ENCODE measurements around the gene OBSL1.

The OBSL1 gene

GRCh38 chr2:219515874-219516629 lies 55.3 kb downstream of the OBSL1 start:
- H4K20me1 ChIP-seq: peaks cover 0 to 66% (median 19%) of the 10 kb centered on the region in 11 experiments; a peak in 13 of 22 replicates
- H3K36me3 ChIP-seq: no peaks in the 10 kb centered on the region
- H3K4me1 ChIP-seq: peaks cover 34 to 83% (median 72%) of the 10 kb centered on the region in 10 experiments
- peaks cover under 1 to 55% (median 23%) of the 10 kb centered on the region in 11 experiments; a peak in 19 of 22 replicates for H3K27me3 ChIP-seq
- TF ChIP-seq Cebpa-rat (IDR thresholded peaks at IDR 0.05): no peak
- peak overlapping the region in 9 of 11 experiments; percentile 52 to 96 (median 92); a peak in 18 of 22 replicates for H3K4me2 ChIP-seq
- H3K9me3 ChIP-seq (replicated peaks in 1 of 11): no peaks in the 10 kb centered on the region
- no peak overlapping the region for H3K4me3 ChIP-seq
- no peak overlapping the region for H3K9ac ChIP-seq
- no peak overlapping the region for H3K27ac ChIP-seq

DNA sequence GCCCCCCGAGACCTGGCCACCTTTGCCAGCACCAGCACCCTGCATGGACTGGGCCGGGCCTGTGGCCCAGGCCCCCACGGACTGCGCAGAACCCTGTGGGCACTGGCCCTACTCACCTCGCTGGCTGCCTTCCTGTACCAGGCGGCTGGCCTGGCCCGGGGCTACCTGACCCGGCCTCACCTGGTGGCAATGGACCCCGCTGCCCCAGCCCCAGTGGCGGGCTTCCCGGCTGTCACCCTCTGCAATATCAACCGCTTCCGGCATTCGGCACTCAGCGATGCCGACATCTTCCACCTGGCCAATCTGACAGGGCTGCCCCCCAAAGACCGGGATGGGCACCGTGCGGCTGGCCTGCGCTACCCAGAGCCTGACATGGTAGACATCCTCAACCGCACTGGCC lies 56.5 kb downstream of the OBSL1 start:
- peak overlapping the region in 1 of 11 experiments; percentile 19; a peak in 2 of 22 replicates for H3K9ac ChIP-seq
- H3K36me3 ChIP-seq: no peaks in the 10 kb centered on the region
- no peaks in the 10 kb centered on the region for H3K9me3 ChIP-seq (replicated peaks in 1 of 11)
- no peak overlapping the region for H3K4me3 ChIP-seq
- peaks cover 44 to 88% (median 81%) of the 10 kb centered on the region in 10 experiments for H3K4me1 ChIP-seq
- TF ChIP-seq Cebpa-rat (IDR thresholded peaks at IDR 0.05): no peak
- peaks cover 0 to 59% (median 20%) of the 10 kb centered on the region in 11 experiments; a peak in 13 of 22 replicates for H3K27me3 ChIP-seq
- peak overlapping the region in 10 of 11 experiments; percentile 75 to 96 (median 88); a peak in 18 of 22 replicates for H3K4me2 ChIP-seq
- H4K20me1 ChIP-seq: peaks cover 0 to 66% (median 19%) of the 10 kb centered on the region in 11 experiments; a peak in 14 of 22 replicates
- H3K27ac ChIP-seq: no peak overlapping the region

DNA sequence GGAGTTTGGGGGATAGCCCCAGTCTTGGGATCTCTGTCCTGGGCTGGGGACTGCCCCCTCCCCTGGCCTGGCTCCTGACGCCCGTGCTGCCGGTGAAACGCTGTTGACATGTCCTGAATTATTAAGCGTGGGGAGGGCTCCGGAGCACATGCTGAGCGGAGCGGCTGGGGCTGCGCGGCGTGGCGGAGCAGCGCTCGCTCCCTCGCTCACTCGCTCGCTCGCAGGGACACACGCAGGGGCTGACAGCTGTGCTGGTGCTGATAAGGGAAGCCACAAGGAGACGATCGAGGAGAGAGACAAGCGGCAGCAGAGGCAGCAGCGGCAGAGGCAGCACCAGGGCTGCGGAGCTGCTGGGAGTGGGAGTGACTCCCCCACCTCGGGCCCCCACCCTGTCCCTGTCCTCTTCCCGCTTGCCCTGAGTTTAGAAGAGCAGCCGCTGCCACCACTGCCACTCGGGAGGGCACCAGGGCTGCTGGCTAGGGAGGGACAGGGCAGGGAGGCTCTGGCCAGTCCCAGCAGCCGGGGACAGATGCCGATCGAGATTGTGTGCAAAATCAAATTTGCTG lies 57.1 kb downstream of the OBSL1 start, which contains the start of gene ASIC4:
Gene ASIC4 (plus strand): TSS at position 287 of the 566 bp plus-strand sequence. CDS start 243 bp downstream, at position 530.
- Histone ChIP-seq H3K4me1 (peaks cover 48 to 93% (median 87%) of the 10 kb centered on the region in 10 experiments), H3K4me2 (peak within 1 kb of the TSS; percentile 75 to 96 (median 87)), H3K27me3 (peaks cover 0 to 63% (median 20%) of the 10 kb centered on the region in 11 experiments; a peak in 13 of 22 replicates), H4K20me1 (peaks cover 0 to 70% (median 19%) of the 10 kb centered on the region in 11 experiments; a peak in 14 of 22 replicates), H3K9ac (peak within 1 kb of the TSS in 4 of 11 experiments; percentile 15 to 59 (median 37); a peak in 7 of 22 replicates), H3K36me3 (no peaks in the 10 kb centered on the region), H3K4me3 (0 out of 20 replicates have a peak within 1 kb of the TSS, but pooled peaks of 4 of the 10 experiments have one; percentile 6 to 29 (median 20)), H3K27ac (no peak within 1 kb of the TSS), H3K9me3 (replicated peaks in 1 of 11) (no peaks in the 10 kb centered on the region)
- TF ChIP-seq Cebpa-rat (IDR thresholded peaks at IDR 0.05): no peak

- Histone ChIP-seq H4K20me1 (peaks cover 0 to 70% (median 19%) of the 10 kb centered on the region in 11 experiments; a peak in 14 of 22 replicates), H3K27me3 (peaks cover 0 to 63% (median 20%) of the 10 kb centered on the region in 11 experiments; a peak in 13 of 22 replicates), H3K36me3 (no peaks in the 10 kb centered on the region), H3K4me2 (peak overlapping the region; percentile 75 to 96 (median 87)), H3K4me3 (0 out of 20 replicates have a peak overlapping the region, but pooled peaks of 4 of the 10 experiments have one; percentile 6 to 29 (median 20)), H3K9me3 (replicated peaks in 1 of 11) (no peaks in the 10 kb centered on the region), H3K27ac (no peak overlapping the region), H3K4me1 (peaks cover 48 to 98% (median 92%) of the 10 kb centered on the region in 10 experiments), H3K9ac (peak overlapping the region in 4 of 11 experiments; percentile 15 to 59 (median 37); a peak in 7 of 22 replicates)
- no peak for TF ChIP-seq Cebpa-rat (IDR thresholded peaks at IDR 0.05)
Measured at GRCh38 chr2:219513787-219514186, 57.6 kb downstream of the OBSL1 start.

GRCh38 chr2:219512524-219513216 lies 58.7 kb downstream of the OBSL1 start:
- Histone ChIP-seq H3K27me3 (peaks cover 0 to 63% (median 20%) of the 10 kb centered on the region in 11 experiments; a peak in 13 of 22 replicates), H3K4me1 (peaks cover 48 to 99% (median 92%) of the 10 kb centered on the region in 10 experiments), H3K36me3 (no peaks in the 10 kb centered on the region), H3K27ac (peak overlapping the region in 2 of 11 experiments; percentile 3 to 7; a peak in 1 of 22 replicates), H3K9ac (peak overlapping the region in 4 of 11 experiments; percentile 9 to 43 (median 37); a peak in 4 of 22 replicates), H4K20me1 (peaks cover 0 to 79% (median 19%) of the 10 kb centered on the region in 11 experiments; a peak in 16 of 22 replicates), H3K9me3 (replicated peaks in 1 of 11) (no peaks in the 10 kb centered on the region), H3K4me3 (peak overlapping the region in 2 of 10 experiments; percentile 22 to 38; a peak in 4 of 20 replicates), H3K4me2 (peak overlapping the region; percentile 54 to 96 (median 85); a peak in 21 of 22 replicates)
- no peak for TF ChIP-seq Cebpa-rat (IDR thresholded peaks at IDR 0.05)

DNA sequence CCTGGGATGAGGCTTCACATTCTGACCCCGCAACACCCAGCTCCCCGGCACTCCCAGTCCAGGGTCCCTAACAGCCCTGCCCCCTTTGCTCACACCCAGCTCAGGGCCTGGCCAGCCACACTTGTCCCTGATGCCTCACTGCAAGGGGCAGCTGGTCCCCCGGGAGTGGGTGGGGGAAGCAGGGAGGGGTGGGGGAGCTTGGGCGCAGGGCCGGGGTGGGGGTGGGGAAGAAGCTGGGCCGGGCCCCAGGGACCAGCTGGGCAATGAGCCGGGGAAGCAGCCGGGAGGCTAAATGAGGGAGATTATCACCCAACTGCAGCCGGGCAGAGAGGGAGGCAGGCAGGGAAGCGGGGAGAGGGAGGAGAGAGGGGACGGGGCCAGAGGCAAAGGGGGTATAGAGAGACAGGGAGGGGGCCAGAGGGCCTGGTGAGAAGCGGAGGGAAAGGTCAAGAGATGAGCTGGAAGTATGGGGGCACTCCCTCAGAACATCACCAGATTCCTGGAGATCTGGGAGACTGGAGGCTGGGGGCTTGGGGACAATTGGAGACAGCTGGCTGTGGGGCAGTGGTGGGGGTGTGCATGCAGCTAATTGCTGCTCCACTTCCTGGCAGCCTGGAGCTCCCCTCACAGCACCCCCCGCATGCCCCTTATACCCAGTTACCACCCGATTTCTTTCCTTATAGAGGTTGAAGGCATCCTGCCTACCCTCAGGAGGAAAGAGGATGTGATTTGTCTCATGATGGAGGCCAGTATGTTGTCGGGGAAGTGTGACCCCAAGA lies 59.6 kb downstream of the OBSL1 start:
- Histone ChIP-seq H3K4me3 (peak overlapping the region in 2 of 10 experiments; percentile 35 to 38; a peak in 2 of 20 replicates), H3K9ac (peak overlapping the region in 3 of 11 experiments; percentile 40 to 50 (median 43); a peak in 2 of 22 replicates), H3K4me2 (peak overlapping the region in 9 of 11 experiments; percentile 75 to 96 (median 92); a peak in 18 of 22 replicates), H3K27me3 (peaks cover 0 to 63% (median 20%) of the 10 kb centered on the region in 11 experiments; a peak in 13 of 22 replicates), H3K4me1 (peaks cover 39 to 91% (median 82%) of the 10 kb centered on the region in 10 experiments), H3K27ac (peak overlapping the region in 2 of 11 experiments; percentile 3 to 7; a peak in 4 of 22 replicates), H3K36me3 (peaks cover 0 to 7% (median 2%) of the 10 kb centered on the region in 11 experiments; a peak in 7 of 22 replicates), H4K20me1 (peaks cover 0 to 82% (median 19%) of the 10 kb centered on the region in 11 experiments; a peak in 16 of 22 replicates), H3K9me3 (replicated peaks in 1 of 11) (no peaks in the 10 kb centered on the region)
- TF ChIP-seq Cebpa-rat (IDR thresholded peaks at IDR 0.05): no peak

- Histone ChIP-seq H3K27ac (no peak overlapping the region; a peak in 1 of 22 replicates), H3K36me3 (peaks cover 0 to 18% (median 13%) of the 10 kb centered on the region in 11 experiments; a peak in 11 of 22 replicates), H3K4me2 (peak overlapping the region; percentile 56 to 96 (median 85)), H3K4me3 (peak overlapping the region in 3 of 10 experiments; percentile 18 to 43 (median 26); a peak in 2 of 20 replicates), H3K27me3 (peaks cover 0 to 61% (median 20%) of the 10 kb centered on the region in 11 experiments; a peak in 13 of 22 replicates), H4K20me1 (peaks cover 0 to 82% (median 19%) of the 10 kb centered on the region in 11 experiments; a peak in 16 of 22 replicates), H3K4me1 (peaks cover 36 to 79% (median 71%) of the 10 kb centered on the region in 10 experiments), H3K9me3 (replicated peaks in 1 of 11) (no peaks in the 10 kb centered on the region), H3K9ac (peak overlapping the region in 3 of 11 experiments; percentile 31 to 42 (median 32); a peak in 4 of 22 replicates)
- no peak for TF ChIP-seq Cebpa-rat (IDR thresholded peaks at IDR 0.05)
Measured at GRCh38 chr2:219510512-219511135, 60.7 kb downstream of the OBSL1 start.

Data from BLaER1 treated with 17β-estradiol and CSF1 and Interleukin-3, amounts not matched to agents 10 nM and 100 nM (cell line).